ENCODE measurements around the gene LSM2.
A peak's percentile ranks its signal among the peaks of the same experiment; 100 is the strongest.

Gene LSM2

GRCh38 chr6:31771992-31772358 is 34.8 kb downstream of the LSM2 start:
- no peak for DNase-seq (ENCODE audit: low spot score)
- TF ChIP-seq, protein P1, sequence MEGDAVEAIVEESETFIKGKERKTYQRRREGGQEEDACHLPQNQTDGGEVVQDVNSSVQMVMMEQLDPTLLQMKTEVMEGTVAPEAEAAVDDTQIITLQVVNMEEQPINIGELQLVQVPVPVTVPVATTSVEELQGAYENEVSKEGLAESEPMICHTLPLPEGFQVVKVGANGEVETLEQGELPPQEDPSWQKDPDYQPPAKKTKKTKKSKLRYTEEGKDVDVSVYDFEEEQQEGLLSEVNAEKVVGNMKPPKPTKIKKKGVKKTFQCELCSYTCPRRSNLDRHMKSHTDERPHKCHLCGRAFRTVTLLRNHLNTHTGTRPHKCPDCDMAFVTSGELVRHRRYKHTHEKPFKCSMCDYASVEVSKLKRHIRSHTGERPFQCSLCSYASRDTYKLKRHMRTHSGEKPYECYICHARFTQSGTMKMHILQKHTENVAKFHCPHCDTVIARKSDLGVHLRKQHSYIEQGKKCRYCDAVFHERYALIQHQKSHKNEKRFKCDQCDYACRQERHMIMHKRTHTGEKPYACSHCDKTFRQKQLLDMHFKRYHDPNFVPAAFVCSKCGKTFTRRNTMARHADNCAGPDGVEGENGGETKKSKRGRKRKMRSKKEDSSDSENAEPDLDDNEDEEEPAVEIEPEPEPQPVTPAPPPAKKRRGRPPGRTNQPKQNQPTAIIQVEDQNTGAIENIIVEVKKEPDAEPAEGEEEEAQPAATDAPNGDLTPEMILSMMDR (IDR thresholded peaks at IDR 0.05; ENCODE audit: extremely low read depth, missing control alignments): no peak

- TF ChIP-seq, protein P1 (IDR thresholded peaks at IDR 0.05; ENCODE audit: extremely low read depth, missing control alignments): no peak
- no peak for DNase-seq (ENCODE audit: low spot score)
Observed at GRCh38 chr6:31770860-31771259, 35.9 kb downstream of the LSM2 start.

DNA sequence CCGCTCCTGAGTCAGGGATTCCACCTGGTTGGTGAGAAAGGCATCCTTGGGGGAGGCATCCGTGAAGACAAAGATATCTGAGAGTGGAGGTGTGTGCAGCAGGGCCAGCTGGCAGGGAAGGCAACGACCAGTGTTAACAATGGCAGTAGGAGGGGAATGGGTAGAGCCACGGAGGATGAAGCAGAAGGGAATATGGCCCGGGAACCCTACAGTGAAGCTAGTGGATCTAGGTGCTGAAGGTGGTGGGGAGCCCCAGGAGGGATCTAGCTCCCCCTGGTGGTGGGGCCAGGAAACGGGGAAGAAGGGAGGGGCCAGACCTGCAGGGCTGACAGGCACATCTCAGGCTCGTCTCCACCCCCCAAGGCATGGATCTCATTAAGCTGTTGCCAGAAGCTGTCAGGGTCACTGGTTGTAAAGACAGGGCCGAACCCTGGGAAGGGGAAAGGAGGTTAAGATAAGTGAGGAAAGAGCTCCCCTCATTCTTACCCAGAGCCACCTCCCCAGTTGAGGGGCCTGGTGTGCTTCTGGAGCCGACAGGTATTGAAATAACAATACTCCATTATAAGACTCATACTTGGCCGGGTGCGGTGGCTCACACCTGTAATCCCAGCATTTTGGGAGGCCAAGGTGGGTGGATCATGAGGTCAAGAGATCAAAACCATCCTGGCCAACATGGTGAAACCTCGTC is 36.9 kb downstream of the LSM2 start:
- peak; percentile 92 for DNase-seq (ENCODE audit: low spot score)
- TF ChIP-seq, protein P1 (IDR thresholded peaks at IDR 0.05; ENCODE audit: extremely low read depth, missing control alignments): peak; percentile 88

- DNase-seq (ENCODE audit: low spot score): no peak
- TF ChIP-seq, protein P1 (IDR thresholded peaks at IDR 0.05; ENCODE audit: extremely low read depth, missing control alignments): no peak
Observed at GRCh38 chr6:31768363-31769257, 38.2 kb downstream of the LSM2 start.

- TF ChIP-seq, protein P1 (IDR thresholded peaks at IDR 0.05; ENCODE audit: extremely low read depth, missing control alignments): no peak
- DNase-seq (ENCODE audit: low spot score): no peak
Observed at GRCh38 chr6:31767096-31767645, 39.6 kb downstream of the LSM2 start.

DNA sequence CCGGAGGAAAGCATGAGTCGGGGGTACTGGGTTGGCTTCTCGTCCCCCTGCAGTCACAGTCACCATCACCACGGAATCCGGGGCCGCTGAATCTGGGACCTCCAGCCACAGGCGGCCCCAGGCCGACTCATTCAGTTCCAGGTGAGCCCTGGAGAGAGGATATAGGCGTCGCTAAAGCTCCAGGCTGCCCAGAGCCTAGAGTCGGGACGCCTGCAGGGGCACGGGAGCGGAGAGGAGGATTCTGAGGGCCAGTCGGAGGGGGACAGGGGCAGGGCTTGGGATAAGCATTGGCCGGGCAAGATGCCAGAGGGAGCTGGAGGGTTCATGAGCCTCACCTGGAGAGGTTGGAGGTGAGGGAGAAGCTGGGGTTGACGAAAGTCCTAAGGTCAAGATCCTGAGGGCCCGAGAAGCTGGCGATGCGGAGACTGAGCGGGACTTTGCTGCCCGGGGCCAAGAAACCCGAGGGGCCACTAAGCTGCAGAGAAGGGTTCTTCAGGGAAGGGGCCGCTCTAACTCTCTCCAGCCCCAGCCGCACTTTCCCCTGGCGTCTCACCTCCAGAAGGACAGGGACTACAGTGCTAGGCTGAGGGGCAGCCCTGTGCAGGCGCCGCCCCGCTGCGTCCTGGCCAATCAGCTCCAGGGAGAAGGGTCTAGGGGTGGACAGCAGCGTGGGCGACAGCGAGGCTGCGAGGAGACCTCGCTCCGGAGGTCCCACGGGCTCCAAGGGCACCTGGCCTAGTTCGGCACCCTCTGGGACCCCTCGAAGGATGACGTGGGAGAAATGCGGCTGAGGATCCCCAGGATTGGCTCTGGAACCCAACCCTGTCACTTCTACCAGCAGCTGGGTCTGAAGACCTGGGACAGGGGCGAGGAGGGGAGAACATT is 40.6 kb downstream of the LSM2 start:
- no peak for DNase-seq (ENCODE audit: low spot score)
- TF ChIP-seq, protein P1 (IDR thresholded peaks at IDR 0.05; ENCODE audit: extremely low read depth, missing control alignments): no peak
